ENCODE measurements around the gene CYB561.

The CYB561 gene

DNA sequence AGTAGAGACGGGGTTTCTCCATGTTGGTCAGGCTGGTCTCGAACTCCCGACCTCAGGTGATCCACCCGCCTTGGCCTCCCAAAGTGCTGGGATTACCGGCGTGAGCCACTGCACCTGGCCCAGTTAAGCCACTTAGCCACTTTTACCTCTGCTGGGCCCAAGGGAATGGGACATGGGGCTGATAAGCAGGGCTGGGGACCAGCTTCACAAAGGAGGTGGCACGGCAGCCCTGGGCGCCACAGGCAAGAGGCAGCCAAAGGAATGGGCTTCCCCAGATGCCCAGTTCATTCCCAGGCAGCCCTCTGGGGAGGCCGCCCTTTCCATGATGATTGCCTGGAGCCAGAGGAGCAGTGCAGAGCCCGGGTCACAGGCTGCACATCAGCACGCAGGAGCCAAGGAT lies 5.0 kb upstream of the CYB561 start:
- DNase-seq (ENCODE audit: low read depth) = no peak

DNA sequence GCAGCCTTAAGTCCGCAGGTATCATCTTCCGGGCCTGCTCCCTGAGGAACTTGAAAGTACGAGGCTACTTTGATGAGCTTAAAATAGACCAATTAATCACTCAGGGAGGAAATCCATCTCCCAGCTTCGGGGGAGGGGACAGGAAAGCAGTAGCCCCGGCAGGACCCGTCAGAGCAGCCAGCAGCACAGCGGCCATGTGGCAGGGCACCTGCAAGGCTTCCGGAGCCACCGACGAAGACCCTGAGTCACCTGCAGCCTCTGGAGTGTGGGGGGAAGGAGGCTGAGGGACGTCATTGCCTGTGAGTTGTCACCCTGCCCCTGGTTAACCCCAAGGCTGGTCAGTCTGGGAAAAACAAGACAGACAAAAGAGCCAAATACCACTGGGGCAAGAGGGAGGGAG lies 4.4 kb upstream of the CYB561 start:
- DNase-seq (ENCODE audit: low read depth) = no peak

DNA sequence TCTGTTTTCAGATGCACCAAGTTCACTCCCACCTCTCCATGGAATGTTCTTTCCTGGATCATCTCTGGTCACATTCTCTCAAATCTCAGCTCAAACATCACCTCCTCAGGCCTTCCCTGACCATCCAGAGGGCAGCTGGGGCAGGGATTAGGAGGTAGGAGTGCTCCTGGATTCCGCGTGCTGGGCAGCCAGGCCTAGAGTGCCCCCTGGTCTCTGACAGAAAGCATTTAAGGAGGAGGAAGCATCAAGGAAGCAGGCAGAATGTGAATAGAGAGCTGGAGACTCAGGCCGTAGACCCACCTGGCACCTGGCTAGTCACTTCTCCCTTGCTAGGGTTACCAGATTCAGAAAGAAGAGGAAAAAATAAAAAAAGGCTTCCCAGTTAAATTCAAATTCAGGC lies 2.5 kb upstream of the CYB561 start:
- no peak for DNase-seq (ENCODE audit: low read depth)

DNA sequence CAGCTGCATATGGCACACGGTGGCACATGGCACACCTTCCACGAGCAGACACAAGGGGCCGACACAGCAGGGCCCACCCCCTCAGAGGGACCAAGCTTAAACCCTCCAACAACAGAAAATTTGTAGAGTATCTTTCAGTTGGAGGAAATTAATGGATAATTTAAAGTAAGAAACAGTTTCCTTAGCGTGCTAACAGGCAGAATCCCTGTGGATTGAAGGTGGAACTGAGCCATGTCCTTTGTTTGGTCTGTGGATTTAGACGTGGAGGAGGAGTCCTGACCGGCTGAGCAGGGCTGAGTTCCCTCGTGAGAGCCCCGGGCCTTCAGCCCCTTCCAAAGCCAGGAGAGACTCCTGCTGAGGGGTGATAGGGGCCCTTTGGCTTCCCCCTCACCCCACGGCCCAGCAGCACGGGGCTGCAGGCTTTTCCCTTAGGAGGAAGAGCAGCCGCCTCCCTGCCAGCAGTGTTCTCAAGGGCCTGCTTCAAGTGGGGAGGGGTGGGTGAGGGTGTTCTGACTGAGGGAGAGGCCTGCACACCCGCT lies 1.4 kb upstream of the CYB561 start:
- no peak for DNase-seq (ENCODE audit: low read depth)

DNA sequence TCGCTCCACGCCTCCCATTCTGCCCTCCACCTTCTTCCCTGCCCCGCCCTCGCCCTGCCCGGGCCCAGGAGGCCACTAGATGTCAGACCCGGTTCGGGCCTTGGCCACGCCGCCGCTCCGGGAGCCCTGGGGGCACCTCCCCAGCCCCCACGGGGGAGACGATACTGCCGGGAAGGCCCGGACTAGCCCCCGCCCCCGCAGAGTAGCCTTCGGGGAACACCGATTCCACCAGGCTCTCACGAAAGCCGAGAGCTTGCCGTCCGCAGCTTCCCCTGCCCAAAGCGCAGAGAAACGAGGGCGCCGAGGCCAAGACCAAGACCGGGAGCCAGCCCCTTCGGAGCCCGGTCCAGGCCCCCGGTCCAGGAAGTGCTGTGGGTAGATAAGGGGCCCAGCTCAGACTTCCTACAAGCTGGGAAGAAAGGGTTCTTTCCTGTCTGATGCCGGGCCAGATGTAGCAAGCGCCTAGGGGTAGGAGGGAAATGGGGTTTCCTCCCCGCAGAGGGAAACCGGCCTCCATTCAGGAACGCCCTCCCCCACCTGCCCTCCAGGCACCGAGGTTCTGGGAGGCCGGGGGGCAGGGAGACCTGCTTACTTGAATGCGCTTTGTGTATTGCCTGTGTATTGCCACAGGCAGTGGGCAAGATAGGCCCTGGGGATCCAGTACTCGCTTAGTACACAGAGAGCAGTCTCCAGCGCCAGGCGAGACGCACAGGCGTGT lies 806 bp upstream of the CYB561 start:
- DNase-seq (ENCODE audit: low read depth) = peak; percentile 41

- peak; percentile 72 for DNase-seq (ENCODE audit: low read depth)
These were observed 544 bp downstream of the CYB561 start for GRCh38 chr17:63445571-63445953.

GRCh38 chr17:63445065-63445464 lies 1.0 kb downstream of the CYB561 start:
- DNase-seq (ENCODE audit: low read depth) = no peak

DNA sequence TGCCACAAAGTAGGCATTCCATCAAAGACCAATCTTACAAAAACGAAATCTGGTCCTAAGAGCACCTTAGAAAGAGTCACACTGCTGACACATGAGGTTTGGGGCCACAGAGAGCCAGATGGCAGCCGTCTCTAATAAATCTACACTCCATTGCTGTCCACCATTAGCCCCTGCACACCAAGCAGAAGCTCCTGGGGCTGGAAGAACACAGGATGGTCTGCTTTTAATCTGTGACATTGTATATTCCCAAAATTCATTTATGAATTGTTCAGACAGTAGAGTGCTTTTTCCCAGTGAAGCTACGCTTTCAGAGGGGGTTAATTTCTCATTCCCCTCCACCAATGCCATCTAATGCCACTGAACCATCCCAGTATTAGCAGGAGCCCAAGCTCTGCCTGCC lies 1.6 kb downstream of the CYB561 start:
- no peak for DNase-seq (ENCODE audit: low read depth)

GRCh38 chr17:63443053-63443452 lies 3.1 kb downstream of the CYB561 start:
- no peak for DNase-seq (ENCODE audit: low read depth)

DNA sequence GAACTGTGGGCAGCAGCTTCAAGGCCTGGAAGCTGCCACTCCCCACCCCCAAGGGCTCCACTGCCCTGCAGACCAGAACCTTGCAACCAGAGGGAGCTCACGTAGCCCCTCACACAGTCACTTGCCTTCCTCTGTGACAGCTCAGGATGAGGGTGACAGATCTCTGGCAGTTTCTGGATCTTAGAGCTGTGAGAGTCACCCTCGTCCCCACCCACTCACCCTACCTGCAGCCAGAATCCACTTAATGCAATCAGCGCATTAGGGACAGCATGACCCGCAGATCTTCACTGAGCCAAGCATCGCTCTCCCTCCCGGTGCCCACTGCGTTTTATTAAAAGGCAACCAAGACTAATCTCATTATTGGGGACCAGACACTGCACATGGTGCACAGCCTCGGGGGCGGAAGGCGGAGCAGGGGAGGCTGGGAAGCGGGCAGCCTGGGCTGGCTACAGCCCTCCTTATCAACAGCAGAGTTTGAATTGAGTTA lies 3.5 kb downstream of the CYB561 start:
- no peak for DNase-seq (ENCODE audit: low read depth)

DNA sequence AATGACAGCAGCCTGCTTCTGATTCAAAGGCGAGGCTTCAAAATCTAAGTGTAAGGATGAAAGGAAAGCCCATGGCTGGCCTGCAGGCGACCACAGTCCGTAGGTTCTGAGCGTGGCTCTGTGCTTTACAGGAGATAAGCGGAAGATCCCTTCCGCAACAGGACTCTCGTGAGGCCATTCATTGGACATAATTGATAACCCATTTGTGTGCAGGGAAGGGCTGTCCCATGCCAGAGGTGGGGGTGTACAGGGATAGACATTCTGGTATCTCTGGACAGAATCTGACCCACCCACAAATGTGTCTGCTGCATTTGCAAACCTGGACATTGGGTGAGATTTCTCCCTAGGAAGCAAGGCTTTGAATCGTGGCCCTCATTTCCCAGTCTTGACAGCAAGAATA lies 4.0 kb downstream of the CYB561 start:
- no peak for DNase-seq (ENCODE audit: low read depth)

GRCh38 chr17:63441654-63442053 lies 4.5 kb downstream of the CYB561 start:
- no peak for DNase-seq (ENCODE audit: low read depth)

DNA sequence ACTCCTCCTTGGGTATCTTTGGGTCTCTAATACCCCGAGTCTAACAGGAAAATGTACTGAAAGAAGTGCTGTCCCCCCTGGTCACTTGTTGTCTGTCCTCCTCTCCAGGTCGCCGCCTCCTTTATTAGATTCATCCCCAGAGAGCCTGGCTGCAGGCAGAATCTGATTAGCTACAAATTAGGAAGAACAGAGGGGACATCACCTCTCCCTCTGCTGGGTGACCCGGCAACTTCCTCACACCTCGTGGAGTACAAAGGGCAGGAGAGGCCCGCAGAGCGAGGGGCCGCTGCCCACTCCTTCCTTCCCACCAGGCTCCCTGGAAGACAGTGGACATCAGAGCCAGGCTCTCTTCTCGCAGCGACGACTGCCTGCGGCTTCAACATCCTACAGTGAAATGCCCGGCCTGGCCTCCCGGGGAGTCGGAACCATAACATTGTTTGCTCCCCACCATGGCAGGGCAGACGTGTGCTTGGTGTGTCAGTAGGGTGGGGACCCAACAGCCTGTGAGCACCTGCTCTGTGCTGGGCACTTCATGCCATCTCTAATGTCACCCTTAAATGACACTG lies 5.3 kb downstream of the CYB561 start:
- DNase-seq (ENCODE audit: low read depth) = no peak

- no peak for DNase-seq (ENCODE audit: low read depth)
These were observed 5.9 kb downstream of the CYB561 start for GRCh38 chr17:63440127-63440769.

- no peak for DNase-seq (ENCODE audit: low read depth)
These were observed 6.4 kb downstream of the CYB561 start for GRCh38 chr17:63439687-63440086.

- DNase-seq (ENCODE audit: low read depth) = no peak
These were observed 7.7 kb downstream of the CYB561 start for GRCh38 chr17:63438092-63439051.

DNA sequence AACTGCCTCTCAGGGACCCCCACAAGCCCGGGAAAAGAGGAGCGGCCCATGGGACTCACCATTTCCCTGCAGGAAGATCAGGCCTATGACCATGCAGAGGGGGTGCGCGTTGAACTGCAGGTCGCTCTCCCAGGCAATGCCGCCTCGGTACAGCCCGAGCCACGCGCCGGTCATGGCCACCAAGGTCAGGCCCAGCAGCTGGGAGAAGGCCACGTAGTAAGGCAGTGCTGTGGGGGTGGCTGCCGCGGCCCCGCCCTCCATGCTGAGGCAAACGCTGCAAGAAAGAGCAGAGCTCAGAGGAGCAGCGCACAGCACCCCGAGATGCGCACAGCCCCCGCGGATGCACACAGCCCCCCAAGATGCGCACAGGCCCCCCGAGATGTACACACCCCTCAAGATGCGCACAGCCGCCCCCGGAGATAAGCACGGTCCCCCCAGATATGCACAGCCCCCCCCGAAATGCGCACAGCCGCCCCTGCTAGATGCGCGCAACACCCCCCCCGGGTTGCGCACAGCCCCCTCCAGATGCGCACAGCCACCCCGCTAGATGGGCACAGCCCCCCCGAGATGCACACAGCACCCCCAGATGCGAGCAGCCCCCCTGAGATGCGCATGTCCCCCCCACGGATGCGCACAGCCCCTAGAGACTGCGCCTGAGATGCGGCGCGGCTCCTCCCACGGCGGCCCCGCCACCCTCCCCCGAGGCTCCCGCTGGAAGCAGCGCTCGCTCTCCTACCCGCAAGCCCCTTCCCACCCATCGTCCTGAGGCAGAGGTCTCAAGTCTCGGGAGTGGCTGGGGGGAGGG lies 8.6 kb downstream of the CYB561 start:
- DNase-seq (ENCODE audit: low read depth) = no peak

DNA sequence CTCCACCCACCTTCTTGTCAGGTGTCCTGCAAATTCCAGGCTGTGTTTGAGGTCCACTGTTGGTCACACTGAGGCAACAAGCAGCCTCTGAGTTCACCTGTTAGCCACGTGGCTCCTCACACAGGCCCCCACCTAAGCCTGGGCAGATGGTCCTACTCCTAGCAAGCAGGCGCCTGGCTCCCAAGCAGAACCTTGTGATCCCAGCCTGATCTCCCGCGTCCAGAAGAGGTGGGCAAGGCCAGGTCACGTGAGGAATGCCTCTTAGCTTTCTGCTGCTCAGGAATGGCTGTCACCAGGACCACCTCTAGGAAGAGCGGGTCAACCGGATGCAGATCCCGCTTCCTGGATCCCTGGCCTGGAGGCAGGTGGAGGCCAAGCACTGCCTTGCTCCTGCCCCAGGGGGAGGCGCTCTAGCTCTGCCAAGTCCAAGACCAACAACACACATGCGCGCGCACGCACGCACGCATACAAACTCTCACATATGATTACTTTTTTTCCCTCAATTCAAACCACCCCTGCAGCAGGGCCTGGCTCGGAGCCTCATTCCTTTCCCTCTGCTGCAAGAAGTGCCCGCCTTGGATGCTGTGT lies 9.5 kb downstream of the CYB561 start:
- DNase-seq (ENCODE audit: low read depth) = no peak

DNA sequence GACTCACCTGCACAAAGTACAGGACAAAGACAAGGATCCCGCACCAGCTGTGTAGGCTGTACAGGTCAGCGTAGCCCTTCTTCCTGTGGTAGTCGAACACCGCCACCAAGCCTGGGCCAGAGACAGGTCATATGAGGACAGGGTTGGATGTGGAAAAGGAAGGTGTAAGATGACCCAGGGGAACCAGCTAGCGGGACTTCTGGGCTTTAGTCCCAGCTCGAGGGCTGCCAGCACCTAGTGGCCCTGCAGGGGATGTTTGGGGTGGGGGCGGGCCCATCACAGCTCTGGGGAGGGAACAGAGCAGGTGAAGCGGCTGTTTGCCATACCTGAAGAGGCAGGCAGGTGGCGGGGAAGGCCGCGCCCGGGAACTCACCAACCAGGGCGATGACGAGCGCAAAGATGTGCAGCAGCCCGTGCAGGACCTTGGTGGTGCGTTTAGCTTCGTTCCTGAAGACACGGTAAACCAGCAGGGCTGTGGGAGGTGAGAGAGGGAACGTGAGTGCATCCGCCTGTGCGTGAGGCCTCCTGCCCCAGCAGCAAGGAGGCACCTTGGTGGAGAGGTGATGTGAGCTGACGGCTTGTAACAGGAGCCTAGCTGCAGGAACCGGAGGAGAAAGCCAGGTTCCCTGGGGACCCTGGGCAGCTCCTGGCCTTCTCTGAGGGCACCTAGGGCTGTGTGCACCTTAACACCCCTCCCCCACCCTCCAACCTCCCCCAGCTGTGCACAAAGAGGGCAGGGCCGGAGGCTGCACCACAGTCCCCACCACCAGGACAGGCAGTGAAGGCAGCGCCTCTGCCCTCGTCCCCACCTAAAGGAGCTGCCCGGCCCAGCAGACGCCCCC lies 10.2 kb downstream of the CYB561 start:
- DNase-seq (ENCODE audit: low read depth) = no peak
